WTC11 (cell line): ENCODE measurements around the gene HEXD.

ENCODE experiments used
- E2F1 ChIP-seq: sonication (generic); formaldehyde crosslinking; IDR thresholded peaks from 2 replicates; pipeline ENCODE4 v1.8.0; 2022; ENCODE audit warnings: mild to moderate bottlenecking, missing genetic modification reagents
- ETV6 ChIP-seq: sonication (generic); formaldehyde crosslinking; IDR thresholded peaks from 2 replicates; pipeline ENCODE4 v1.8.1; 2022; ENCODE audit warnings: mild to moderate bottlenecking, missing genetic modification reagents
- FOXP1 ChIP-seq: sonication (generic); formaldehyde crosslinking; IDR thresholded peaks from 2 replicates; pipeline ENCODE4 v1.8.0; 2022; ENCODE audit warnings: missing genetic modification reagents, mild to moderate bottlenecking, moderate library complexity, borderline replicate concordance
- NFE2L1 ChIP-seq: sonication (generic); formaldehyde crosslinking; IDR thresholded peaks from 2 replicates; pipeline ENCODE4 v1.8.1; 2023; ENCODE audit warnings: missing genetic modification reagents
- RELA ChIP-seq: sonication (generic); formaldehyde crosslinking; IDR thresholded peaks from 2 replicates; pipeline ENCODE4 v1.8.1; 2022; ENCODE audit warnings: missing genetic modification reagents, mild to moderate bottlenecking, borderline replicate concordance
- SMAD3 ChIP-seq: sonication (generic); formaldehyde crosslinking; IDR thresholded peaks from 2 replicates; pipeline ENCODE4 v1.8.0; 2022; ENCODE audit warnings: missing genetic modification reagents, mild to moderate bottlenecking, borderline replicate concordance
- TEAD4 ChIP-seq: sonication (generic); formaldehyde crosslinking; IDR thresholded peaks from 2 replicates; pipeline ENCODE4 v1.8.0; 2022; ENCODE audit warnings: mild to moderate bottlenecking, missing genetic modification reagents
- ZMAT4 ChIP-seq: fragments of 250-450 bp; sonication (Bioruptor Pico); IDR thresholded peaks from 2 replicates; pipeline ENCODE4 v1.9.0; 2021; ENCODE audit warnings: mild to moderate bottlenecking
- ZNF416 ChIP-seq: fragments of 250-450 bp; sonication (Bioruptor Pico); IDR thresholded peaks from 2 replicates; pipeline ENCODE4 v1.9.0; 2021; ENCODE audit warnings: mild to moderate bottlenecking, inconsistent platforms
- TF ChIP-seq, protein P1 (sequence below): fragments of 200-600 bp; IDR thresholded peaks from 2 replicates; pipeline ENCODE4 v1.8.0; 2022; ENCODE audit warnings: antibody characterized with exemption
- TF ChIP-seq, protein P2 (sequence below): fragments of 250-450 bp; sonication (Bioruptor Pico); conservative IDR thresholded peaks from 2 replicates; pipeline ENCODE4 v1.9.0; 2021; ENCODE audit warnings: mild to moderate bottlenecking
- TF ChIP-seq, protein P3 (sequence below): sonication (generic); formaldehyde crosslinking; IDR thresholded peaks from 2 replicates; pipeline ENCODE4 v1.8.0; 2022; ENCODE audit warnings: mild to moderate bottlenecking, missing genetic modification reagents
- TF ChIP-seq, protein P4 (sequence below): sonication (generic); formaldehyde crosslinking; IDR thresholded peaks from 2 replicates; pipeline ENCODE4 v1.8.0; 2022; ENCODE audit warnings: mild to moderate bottlenecking, missing genetic modification reagents
- TF ChIP-seq, protein P5 (sequence below): sonication (generic); formaldehyde crosslinking; IDR thresholded peaks from 2 replicates; pipeline ENCODE4 v1.8.0; 2023; ENCODE audit warnings: missing genetic modification reagents

DNA sequence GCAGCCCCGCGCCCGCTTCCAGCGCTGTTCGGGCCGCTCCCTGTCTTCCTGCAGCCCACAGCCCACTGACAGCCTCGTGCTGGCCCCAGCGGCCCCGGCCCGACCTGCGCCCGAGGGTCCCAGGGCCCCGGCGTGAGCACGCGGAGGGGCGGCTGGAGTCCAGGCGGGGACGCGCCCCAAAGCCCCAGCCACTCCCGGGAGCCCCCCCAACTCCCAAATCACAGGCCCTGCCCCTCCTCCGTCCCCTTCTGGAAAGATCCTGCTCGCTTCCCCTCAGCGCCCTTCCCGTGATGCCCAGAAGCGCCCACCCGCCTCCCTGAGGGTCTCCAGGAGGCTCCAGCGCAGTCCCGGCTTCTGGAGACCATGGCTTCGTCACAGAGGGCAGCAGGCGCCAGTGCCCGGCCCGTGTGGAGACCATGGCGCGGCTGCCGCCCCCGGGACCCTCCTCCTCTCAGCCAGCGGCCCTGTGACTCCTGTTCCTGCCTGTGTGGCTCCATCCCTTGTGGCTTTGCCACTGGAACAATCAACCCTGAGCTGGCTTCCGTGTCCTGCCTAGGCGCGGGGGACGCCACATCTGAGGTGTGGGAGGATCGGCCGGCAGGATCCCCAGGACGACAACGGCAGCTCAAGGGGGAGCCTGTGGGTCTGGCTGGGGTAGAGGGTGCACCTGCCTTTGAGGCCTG, 42.6 kb upstream of the HEXD start:
- no peak for TF ChIP-seq SMAD3 (CRISPR knock-in tag)
- TF ChIP-seq, protein P1, sequence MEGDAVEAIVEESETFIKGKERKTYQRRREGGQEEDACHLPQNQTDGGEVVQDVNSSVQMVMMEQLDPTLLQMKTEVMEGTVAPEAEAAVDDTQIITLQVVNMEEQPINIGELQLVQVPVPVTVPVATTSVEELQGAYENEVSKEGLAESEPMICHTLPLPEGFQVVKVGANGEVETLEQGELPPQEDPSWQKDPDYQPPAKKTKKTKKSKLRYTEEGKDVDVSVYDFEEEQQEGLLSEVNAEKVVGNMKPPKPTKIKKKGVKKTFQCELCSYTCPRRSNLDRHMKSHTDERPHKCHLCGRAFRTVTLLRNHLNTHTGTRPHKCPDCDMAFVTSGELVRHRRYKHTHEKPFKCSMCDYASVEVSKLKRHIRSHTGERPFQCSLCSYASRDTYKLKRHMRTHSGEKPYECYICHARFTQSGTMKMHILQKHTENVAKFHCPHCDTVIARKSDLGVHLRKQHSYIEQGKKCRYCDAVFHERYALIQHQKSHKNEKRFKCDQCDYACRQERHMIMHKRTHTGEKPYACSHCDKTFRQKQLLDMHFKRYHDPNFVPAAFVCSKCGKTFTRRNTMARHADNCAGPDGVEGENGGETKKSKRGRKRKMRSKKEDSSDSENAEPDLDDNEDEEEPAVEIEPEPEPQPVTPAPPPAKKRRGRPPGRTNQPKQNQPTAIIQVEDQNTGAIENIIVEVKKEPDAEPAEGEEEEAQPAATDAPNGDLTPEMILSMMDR = no peak
- no peak for TF ChIP-seq NFE2L1 (CRISPR knock-in tag)
- TF ChIP-seq, protein P2, sequence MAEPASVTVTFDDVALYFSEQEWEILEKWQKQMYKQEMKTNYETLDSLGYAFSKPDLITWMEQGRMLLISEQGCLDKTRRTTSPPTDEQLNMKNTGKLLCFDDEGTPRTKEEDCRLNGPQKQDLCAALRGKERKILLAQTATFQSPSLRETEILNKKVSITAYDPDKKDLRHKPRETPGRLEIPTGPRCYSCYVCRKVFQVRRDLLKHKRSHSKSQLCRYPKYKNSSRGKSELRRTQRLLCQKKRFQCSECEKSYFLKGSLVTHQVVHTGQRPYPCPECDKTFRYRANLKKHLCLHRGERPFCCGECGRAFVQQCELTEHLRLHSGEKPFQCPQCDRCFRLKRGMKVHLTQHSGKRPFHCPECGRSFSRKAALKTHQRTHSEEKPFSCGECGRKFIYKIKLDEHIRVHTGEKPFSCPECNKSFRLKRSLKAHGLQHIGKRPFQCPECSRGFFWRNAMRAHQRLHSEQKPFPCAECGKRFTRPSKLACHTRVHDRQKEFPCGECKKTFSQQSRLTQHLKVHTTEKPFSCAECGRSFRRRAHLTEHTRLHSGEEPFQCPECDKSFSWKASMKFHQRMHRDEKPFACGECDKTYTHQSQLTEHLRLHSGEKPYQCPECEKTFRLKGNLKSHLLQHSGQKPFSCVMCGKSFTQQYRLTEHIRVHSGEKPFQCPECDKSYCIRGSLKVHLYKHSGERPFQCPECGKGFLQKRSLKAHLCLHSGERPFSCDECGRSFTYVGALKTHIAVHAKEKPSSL (CRISPR knock-in tag) = no peak
- no peak for TF ChIP-seq RELA (CRISPR knock-in tag)
- no peak for TF ChIP-seq ETV6 (CRISPR knock-in tag)
- no peak for TF ChIP-seq ZNF416
- TF ChIP-seq, protein P3, sequence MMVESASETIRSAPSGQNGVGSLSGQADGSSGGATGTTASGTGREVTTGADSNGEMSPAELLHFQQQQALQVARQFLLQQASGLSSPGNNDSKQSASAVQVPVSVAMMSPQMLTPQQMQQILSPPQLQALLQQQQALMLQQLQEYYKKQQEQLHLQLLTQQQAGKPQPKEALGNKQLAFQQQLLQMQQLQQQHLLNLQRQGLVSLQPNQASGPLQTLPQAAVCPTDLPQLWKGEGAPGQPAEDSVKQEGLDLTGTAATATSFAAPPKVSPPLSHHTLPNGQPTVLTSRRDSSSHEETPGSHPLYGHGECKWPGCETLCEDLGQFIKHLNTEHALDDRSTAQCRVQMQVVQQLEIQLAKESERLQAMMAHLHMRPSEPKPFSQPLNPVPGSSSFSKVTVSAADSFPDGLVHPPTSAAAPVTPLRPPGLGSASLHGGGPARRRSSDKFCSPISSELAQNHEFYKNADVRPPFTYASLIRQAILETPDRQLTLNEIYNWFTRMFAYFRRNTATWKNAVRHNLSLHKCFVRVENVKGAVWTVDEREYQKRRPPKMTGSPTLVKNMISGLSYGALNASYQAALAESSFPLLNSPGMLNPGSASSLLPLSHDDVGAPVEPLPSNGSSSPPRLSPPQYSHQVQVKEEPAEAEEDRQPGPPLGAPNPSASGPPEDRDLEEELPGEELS (CRISPR knock-in tag) = no peak
- TF ChIP-seq FOXP1 (CRISPR knock-in tag) = no peak
- TF ChIP-seq E2F1 = no peak
- TF ChIP-seq, protein P4, sequence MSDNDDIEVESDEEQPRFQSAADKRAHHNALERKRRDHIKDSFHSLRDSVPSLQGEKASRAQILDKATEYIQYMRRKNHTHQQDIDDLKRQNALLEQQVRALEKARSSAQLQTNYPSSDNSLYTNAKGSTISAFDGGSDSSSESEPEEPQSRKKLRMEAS = no peak
- TF ChIP-seq, protein P5, sequence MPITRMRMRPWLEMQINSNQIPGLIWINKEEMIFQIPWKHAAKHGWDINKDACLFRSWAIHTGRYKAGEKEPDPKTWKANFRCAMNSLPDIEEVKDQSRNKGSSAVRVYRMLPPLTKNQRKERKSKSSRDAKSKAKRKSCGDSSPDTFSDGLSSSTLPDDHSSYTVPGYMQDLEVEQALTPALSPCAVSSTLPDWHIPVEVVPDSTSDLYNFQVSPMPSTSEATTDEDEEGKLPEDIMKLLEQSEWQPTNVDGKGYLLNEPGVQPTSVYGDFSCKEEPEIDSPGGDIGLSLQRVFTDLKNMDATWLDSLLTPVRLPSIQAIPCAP (CRISPR knock-in tag) = no peak
- no peak for TF ChIP-seq ZMAT4 (CRISPR knock-in tag)
- no peak for TF ChIP-seq TEAD4 (CRISPR knock-in tag)
